ENCODE results near the gene CNIH4.
"Not testable (repeated sequence)": the region's sequence is repeated elsewhere in the genome, so short reads cannot be mapped to it uniquely, and the experiment has no call there.

The CNIH4 gene

GRCh38 chr1:224404916-224405603 is 48.4 kb downstream of the CNIH4 start:
- DNase-seq, result no peak

GRCh38 chr1:224405604-224405970 is 48.9 kb downstream of the CNIH4 start:
- no peak for DNase-seq

- no peak for DNase-seq
Observed at GRCh38 chr1:224406216-224406615, 49.5 kb downstream of the CNIH4 start.

GRCh38 chr1:224407571-224408293 is 51.1 kb downstream of the CNIH4 start:
- DNase-seq, result no peak

GRCh38 chr1:224408294-224408590 is 51.6 kb downstream of the CNIH4 start:
- no peak for DNase-seq

- no peak for DNase-seq
Observed at GRCh38 chr1:224411766-224412165, 55.1 kb downstream of the CNIH4 start.

- DNase-seq, result no peak
Observed at GRCh38 chr1:224420106-224420505, 63.4 kb downstream of the CNIH4 start.

GRCh38 chr1:224425279-224425884 is 68.7 kb downstream of the CNIH4 start:
- DNase-seq, result no peak

- not testable (repeated sequence) for DNase-seq
Observed at GRCh38 chr1:224426869-224427268, 70.2 kb downstream of the CNIH4 start.

- no peak for DNase-seq
Observed at GRCh38 chr1:224427346-224427745, 70.7 kb downstream of the CNIH4 start.

- not testable (repeated sequence) for DNase-seq
Observed at GRCh38 chr1:224428713-224429112, 72.0 kb downstream of the CNIH4 start.
